ENCODE measurements around the gene COL5A1.
"Not testable (repeated sequence)": the region's sequence is repeated elsewhere in the genome, so short reads cannot be mapped to it uniquely, and the experiment has no call there.

Gene COL5A1

DNA sequence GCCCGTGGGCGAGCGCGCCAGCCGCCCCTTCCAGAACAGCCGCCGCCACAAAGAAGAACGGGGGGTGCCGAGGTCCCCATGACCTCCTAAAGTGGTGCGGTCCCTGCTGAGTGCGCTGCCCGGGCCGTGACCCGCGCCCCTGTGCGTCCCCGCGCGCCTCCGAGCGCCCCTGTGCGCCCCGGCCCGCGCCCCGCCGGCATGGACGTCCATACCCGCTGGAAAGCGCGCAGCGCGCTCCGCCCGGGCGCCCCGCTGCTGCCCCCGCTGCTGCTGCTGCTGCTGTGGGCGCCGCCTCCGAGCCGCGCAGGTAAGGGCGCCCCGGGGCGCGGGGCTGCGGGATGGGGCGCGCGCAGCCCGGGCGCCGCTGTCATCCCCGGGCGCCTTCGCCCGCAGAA is 384 bp downstream of the COL5A1 start:
- no peak for DNase-seq

DNA sequence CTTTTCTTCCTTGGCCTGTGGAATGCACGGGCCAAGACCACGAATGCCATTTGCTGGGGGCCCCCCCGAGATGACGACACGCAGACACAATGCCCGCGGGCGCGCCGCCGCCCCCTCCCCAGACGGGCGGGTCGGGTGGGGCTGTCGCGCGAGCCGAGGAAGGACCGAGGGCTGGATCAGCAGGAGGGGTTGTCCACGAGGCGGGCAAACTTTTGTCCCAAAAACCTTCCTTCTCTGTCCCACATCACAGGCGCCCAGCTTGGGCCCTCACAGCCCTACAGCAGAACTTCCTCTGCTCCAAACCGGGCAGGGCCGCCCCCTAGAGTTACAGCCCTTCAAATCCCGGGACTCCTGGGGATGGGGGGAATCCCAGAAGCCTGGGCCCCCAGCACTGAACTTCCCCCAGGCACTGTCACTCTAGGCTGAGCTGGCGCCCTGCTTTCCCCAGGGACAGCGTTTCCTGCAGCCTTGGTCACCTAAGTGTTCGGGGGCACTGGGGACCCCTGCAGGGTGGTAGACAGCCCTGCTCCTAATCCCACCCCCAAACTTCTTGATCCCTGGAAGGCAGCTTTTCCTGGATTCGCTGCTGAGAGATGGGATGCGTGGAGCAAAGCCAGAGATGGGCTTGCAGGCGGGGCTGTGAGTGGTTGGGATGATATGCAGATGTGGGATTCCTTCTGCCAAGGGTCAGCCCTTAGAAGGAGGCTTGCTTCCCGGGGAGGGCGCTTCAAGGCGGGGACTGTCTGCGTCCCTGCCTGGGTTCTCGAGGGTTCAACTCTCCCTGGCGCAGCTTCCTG is 980 bp downstream of the COL5A1 start:
- no peak for DNase-seq

DNA sequence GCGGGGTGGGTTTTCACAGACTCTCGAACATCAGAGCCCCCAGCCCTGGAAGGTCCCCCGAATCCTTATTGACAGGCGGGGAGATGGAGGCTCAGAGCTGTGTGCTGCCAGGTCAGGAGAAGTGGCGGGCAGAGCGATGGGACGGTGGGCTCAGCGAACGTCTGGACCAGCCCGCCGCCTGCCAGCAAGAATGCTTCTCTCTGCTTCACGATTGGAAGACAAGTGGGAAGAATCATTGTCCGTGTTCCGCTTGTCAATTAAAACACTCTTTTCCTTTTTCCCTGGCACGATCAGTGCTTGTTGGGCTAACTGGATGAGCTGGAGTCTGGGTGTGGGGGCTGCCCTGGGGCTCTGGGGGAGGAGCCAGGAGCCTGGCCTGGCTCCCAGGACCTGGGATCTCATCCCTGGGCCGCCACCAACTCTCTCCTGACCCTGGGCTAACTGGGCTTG is 1.6 kb downstream of the COL5A1 start:
- DNase-seq = no peak

DNA sequence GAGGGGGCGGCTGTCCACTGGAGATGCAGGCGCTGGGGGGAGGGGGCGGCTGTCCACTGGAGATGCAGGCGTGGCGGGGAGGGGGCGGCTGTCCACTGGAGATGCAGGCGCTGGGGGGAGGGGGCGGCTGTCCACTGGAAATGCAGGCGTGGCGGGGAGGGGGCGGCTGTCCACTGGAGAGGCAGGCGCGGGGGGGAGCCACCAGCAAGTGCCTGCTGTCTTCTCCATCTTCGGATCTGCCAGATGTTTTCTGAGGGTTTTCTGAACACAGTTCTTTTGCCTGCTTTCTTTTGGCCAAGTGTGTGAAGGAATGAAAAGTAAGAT is 2.8 kb downstream of the COL5A1 start:
- DNase-seq = not testable (repeated sequence)

DNA sequence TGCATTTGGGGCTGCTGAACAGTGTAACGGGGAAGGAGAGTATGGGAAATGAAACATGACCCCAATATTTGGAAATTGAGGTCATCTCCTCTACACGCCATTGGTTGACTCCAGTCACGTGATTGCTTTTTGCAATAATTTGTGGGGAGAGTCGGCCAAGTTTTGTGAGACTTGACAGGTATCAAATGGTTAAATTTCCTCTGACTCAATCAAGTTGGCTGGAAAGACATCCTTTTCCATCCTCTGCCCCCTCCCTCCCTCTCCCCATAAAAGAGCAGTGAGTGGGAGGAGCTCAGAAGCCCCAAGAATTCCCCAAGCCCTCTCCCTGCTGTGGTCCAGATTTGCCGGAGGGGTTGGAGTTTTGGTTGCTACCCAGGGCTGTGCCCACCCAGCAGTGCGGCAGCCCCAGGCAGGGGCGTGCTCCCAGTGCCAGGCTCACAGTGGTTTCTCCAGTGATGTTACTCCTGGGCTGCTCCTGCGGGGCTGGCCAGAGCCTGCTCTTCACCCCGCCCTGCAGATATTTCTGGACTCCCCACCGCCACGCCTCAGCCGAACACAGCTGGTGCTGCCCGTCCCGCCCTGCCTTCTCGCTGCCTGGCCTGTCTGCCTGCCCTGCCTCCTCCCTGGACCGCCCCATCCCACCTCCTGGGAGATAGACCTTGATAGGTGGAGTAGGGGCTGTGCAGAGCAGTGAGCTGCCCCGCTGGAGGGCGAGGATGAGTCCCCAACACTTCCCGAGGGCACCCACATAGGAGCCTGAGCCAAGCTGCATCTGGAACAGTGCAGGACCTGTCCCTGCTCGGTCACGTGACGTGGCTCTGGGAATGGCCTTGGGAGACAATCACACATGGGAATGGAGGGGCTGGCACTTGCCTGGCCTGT is 3.4 kb downstream of the COL5A1 start:
- no peak for DNase-seq

DNA sequence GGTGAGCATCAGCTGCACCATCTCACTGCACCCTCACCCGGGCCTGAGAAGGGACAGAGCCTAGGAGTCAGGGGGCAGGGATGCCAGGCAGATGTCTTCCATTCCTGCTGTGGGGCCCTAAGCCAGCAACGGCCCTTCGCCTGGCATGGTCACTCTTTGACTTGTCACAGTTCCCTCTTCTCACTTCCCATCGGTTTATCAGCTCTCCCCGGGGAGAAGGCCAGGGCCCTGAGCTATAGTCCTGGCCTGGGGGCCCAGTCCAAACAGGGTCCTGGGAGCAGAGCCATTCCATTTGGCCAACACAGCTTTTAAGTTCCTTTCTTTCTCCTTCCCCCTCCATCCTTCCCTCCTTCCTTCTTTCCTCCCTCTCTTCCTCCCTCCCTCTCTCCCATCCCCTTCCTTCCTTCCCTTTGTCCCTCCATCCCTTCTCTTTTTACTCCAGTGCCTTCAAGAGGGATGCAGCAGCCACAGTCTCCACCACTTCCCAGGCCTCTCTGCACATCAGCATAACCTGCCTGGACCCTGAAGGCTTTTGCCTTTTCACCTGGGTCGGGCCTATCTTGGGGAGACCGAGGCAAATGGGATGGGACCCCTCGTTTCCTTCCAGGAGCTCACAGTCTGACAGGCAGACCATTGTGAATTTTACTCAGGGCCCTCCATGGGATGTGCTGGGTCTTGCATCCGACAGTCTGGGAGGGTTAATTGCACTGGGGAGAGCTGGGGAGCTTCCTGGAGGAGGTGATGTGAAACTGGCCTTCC is 4.2 kb downstream of the COL5A1 start:
- DNase-seq = no peak

GRCh38 chr9:134647359-134648080 is 5.9 kb downstream of the COL5A1 start:
- DNase-seq = no peak

DNA sequence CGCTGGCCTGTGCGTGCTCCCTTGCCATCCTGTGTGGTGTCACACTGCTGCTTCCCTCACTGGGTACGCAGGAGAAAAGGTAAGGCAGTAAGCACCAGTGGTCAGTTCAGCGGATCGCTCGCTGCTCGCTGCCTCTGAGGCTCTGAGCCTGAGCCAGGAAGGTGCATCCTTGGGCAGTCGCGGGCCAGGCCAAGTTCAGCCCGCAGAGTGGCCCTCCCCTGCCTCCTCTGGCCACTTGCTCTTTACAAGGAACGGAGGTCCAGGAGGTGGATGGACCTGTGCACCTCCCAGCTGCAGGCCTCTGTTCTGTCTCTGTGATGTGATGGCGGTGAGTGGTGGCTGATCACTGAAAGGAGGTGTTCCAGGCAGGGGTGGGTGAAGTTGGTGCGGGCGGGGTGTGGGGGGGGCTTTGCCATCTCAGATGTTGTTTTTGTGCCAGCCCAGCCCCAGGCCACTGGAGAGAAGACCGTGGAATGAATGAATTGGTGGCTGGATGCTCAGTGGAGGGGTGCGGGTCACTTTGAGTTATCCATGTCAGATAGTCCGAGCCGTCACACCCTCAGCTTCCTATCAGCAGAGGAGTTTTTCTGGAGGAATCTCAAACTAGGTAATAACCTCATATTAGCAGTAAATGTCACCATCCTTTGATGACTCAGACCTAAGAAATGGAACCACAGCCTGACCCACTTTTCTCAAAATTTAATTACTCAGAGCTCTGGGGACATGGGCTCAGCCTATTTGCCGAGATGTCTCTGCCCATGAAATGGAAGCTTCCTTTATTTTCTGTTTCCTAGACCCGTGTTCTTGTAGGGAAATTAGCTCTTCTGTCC is 7.3 kb downstream of the COL5A1 start:
- no peak for DNase-seq

- no peak for DNase-seq
Measured at GRCh38 chr9:134650431-134651190, 9.0 kb downstream of the COL5A1 start.

- DNase-seq = no peak
Measured at GRCh38 chr9:134651226-134651905, 9.8 kb downstream of the COL5A1 start.

DNA sequence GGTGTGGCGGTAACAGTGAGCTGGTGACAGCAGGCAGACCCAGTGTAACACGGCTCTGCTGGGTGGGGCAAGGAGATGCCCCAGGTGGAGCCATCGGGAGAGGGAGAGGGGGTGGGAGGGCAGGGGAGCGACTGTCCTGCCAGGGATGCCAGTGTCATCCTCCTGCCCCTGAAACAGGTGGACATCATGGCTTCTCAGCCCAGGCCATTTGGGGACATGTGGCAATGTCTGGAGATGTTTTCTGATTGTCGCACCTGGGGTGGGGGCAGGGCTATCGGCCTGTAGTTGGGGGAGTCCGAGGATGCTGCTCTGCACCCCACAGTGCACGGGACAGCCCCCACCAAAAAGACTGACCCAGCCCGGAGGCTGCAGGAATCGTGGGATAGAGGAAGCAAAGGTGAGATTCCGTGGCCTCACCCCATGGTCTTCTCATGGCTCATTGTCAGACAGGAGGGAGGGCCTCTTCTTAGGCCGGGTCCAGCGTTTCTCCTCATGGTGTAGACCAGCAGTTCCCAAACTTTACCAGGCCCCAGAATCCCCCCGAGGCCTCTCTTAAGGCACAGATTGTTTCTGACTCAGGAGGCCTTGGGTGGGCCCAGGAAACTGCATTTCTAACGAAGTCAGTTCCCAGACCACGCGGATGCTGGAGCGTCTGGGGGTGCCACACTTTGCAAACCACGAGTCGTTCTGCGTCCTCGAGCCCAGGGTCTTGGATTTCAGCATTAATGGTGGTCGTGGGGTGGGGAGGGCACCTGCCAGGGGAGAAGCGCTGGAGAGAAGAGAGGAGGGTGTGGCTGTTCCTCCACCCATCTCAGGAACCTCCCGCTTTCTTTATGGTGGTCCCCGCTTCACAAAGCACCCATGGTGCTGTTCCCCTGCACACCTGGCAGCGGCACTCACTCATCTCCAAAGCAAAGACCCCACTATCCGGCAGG is 11.0 kb downstream of the COL5A1 start:
- no peak for DNase-seq

- DNase-seq = no peak
Measured at GRCh38 chr9:134653259-134654009, 11.8 kb downstream of the COL5A1 start.

GRCh38 chr9:134655101-134655500 is 13.5 kb downstream of the COL5A1 start:
- DNase-seq = no peak

DNA sequence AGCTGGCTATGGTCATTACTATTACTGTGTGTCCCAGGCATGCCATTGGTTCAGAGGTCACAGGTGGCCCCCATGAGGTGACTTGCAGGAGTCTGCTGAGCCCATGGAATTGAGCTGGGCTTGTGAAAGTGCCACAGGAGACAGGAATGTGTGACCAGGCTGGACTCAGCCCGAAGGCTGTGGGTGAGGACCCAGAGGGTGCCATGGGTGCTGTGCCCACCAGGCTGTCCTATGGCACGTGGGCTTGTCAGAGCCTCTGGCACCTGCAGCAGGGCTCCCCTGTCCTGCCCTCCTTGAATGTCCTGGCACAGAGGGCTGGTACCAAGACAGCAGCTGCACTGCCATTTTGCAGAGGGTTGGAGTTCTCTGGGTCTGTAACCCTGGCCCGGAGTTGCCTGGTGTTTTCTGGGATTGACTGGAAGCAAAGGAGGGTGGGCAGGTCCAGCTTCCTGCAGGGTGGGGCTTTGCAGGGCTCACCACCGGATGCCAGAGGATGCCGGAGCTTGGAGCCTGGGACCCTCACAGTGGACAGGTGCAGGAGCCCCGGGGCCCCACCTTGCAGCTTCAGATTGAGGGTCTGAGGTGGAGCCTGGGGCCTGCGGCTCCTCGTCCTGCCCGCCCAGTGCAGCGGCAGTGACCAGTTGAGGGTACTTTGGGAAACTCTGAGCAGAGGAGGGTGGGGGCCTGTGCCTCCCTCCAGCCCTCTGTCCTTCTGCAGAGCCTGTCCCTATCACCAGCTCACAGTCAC is 14.2 kb downstream of the COL5A1 start:
- DNase-seq = no peak

DNA sequence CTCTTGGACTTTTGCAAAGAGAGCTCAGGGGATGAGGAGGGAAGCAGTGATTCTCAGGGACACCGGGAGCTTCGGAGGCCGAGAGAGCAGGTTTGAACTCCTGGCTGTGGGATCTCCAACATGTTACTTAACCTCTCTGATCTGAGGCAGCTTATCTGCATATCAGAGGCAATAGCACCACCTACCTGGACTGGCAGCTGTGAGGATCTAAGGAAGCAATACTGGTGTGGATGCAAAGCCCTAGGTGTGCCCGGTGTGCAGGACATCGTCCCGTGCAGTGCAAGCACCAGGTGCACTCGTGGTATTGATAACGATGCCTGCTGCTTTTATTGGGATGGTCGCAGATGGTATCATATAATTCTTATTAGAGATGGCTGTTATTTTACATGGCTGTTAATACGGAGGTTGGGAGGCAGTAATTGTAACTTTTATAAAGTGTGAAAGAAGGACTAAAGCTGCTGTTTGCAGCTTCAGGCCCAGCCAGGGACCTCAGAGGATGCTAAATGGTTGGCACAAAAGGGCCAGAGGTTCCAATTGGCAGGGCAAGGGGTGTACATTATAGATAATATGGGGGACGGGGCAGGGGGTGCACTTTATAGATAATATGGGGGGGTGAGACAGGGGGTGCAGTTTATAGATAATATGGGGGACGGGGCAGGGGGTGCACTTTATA is 14.9 kb downstream of the COL5A1 start:
- no peak for DNase-seq

DNA sequence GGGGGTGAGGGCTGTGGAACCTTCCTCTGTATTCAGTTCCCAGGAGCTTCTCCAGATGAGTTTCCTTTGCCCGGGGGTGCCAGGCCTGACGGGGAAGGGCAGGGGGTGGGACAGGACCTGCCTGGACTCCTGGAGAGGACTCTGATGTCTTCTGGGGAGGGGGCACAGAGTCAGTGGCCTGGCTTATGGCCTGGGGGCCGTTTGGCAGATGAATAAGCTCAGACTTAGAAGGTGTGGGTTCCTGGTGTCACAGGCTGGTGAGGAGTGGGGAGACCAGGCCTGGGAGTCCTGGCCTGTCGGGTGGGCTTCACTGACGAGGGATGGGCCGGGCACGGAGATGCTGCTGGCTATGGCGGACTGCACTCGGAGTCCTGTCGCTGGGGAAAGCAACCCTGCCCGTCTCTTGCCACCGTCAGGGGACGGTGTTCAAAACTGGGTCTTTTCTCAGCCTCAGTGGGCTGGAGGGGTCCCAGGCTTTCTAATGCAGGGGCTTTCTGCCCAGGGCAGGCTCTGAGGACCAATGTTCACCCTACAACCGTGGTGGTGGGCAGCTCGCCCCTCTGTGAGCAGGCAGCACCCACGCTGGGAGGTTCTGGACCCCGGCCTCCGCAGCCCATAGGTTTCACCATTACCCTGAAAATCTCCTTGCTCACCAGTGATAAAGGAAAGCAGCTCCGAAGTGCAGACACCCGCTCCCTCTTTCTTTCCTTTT is 16.2 kb downstream of the COL5A1 start:
- DNase-seq = no peak
